GM19372 (cell line): ENCODE measurements around the gene ST3GAL2.
A peak's percentile ranks its signal among the peaks of the same experiment; 100 is the strongest.
"Not testable (repeated sequence)": the region's sequence is repeated elsewhere in the genome, so short reads cannot be mapped to it uniquely, and the experiment has no call there.

Source experiments
- ATAC-seq: cut with Tn5 transposase; IDR thresholded peaks from one replicate; pipeline ENCODE4 v1.9.1; 2021; ENCODE audit warnings: mild to moderate bottlenecking, low read depth, moderate library complexity; ENCODE audit not compliant: unreplicated experiment

ST3GAL2 gene

DNA sequence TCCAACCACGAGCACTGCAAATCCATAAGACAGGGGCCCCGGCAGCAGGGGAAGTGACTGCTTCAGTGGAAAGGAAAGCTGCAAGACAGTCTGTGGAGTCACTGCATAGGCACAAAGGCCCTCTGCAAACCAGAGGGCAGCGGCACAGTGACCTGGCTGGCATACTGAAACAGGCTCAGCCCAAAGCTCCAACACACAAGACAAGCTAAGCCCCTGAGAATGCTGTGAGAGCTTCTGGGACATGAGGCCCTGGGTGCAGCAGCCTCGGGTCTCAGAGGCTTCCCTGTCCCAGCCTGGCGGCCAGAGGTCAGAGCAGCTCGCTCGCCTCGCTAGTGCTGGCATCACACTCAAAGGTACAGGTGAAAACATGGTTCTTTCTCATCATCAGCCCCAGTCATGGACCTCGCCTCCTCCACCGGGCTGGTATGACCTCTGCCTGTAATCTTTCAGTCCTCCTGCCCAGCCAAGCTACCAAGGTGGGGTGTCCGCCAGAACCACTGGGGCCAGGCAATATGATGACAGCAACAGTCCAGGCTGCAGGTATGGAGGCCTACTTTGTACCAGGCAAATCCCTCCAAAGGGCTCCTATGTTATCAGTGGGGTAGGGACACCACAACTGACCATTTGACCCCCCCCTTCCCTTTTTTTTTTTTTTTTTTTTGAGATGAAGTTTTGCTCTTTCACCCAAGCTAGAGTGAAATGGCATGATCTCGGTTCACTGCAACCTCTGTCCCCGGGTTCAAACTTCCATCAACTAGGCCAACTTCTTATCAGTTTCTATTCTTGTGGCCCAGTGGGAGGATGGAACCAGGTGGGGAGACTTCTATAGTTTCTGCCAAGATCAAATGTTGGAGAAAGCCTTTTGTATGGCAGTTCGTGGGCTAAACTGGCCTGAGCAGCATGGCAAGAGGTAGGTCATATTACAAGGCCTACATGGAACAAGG lies 19.2 kb downstream of the ST3GAL2 start:
- no peak for ATAC-seq

- no peak for ATAC-seq
These were observed 19.9 kb downstream of the ST3GAL2 start for GRCh38 chr16:70418993-70419318.

- ATAC-seq: no peak
These were observed 20.5 kb downstream of the ST3GAL2 start for GRCh38 chr16:70418274-70418992.

- no peak for ATAC-seq
These were observed 21.2 kb downstream of the ST3GAL2 start for GRCh38 chr16:70417661-70418060.

DNA sequence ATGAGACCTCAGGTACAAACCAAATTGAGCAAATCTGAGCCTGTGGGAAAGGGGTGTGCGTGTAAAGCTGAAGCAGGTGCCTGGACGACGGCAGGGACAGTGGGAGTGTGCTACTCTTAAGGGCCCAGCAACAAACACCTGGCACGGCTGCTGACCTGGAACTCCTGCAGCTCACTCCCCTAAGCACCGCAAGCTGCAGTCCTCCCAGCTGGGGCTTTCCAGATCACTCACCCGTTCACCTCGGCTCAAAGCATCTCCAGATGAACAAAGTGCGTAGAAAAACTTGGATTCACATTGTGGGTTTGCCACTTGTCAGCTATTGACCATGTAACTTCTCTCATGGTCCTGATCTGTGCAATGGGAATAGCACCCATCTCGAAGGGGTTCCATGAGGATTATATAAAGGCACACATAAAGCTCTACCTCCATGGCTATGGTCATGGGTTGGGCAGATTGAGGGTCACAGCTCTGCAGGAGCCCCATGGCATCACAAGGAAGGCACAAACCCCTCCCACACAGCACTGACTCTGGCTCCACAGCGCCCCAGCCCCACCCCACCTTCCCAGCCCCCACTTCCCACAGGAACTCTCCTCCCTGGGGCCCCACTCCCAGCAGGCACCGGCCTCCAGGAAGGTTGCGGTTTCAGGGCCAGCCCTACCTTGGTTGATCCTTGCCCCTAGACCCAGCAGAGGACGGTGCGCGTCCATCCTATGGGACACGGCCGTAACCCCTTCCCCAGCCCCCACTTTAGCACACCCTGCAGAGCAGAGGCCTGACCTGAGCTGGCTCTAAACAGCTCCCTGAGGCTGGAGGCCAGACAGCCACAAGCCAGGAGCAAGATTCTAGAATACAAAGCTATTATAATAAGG lies 21.9 kb downstream of the ST3GAL2 start:
- peak; percentile 89 for ATAC-seq

- not testable (repeated sequence) for ATAC-seq
These were observed 25.3 kb downstream of the ST3GAL2 start for GRCh38 chr16:70413572-70413971.

- ATAC-seq: no peak
These were observed 26.5 kb downstream of the ST3GAL2 start for GRCh38 chr16:70412385-70412784.

GRCh38 chr16:70410734-70411133 lies 28.2 kb downstream of the ST3GAL2 start:
- ATAC-seq: no peak

DNA sequence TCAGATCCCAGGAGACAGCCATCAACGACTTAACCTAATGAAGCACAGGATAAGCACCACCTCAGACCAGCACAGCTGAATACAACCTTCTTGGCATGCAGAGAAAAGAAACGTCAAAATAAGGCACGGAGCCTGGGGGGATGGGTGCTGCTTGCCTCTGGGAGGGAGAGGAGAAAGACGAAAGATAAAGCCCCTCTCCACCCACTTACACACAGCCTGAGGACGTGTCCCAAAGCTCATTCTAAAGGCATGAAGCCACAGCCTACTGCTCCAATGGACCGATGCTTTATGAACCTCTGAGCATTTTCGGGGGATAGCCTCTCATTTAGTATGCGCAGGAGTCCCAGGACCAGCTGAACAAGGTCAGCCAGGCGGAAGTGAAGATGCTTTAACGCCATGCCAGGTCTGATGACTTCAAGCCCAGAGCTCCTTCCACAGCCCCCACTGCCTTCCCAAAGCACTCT lies 31.1 kb downstream of the ST3GAL2 start:
- no peak for ATAC-seq

DNA sequence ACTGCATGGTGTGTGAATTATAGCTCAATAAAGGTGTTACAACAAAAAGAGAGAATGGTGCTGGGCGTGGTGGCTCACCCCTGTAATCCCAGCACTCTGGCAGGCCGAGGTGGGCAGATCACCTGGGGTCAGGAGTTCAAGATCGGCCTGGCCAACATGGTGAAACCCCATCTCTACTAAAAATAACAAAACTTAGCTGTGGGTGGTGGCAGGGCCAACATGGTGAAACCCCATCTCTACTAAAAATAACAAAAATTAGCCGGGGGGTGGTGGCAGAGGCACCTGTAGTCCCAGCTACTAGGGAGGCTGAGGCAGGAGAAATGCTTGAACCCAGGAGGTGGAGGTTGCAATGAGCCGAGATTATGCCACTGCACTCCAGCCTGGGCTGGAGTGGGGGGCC lies 32.8 kb downstream of the ST3GAL2 start:
- not testable (repeated sequence) for ATAC-seq

DNA sequence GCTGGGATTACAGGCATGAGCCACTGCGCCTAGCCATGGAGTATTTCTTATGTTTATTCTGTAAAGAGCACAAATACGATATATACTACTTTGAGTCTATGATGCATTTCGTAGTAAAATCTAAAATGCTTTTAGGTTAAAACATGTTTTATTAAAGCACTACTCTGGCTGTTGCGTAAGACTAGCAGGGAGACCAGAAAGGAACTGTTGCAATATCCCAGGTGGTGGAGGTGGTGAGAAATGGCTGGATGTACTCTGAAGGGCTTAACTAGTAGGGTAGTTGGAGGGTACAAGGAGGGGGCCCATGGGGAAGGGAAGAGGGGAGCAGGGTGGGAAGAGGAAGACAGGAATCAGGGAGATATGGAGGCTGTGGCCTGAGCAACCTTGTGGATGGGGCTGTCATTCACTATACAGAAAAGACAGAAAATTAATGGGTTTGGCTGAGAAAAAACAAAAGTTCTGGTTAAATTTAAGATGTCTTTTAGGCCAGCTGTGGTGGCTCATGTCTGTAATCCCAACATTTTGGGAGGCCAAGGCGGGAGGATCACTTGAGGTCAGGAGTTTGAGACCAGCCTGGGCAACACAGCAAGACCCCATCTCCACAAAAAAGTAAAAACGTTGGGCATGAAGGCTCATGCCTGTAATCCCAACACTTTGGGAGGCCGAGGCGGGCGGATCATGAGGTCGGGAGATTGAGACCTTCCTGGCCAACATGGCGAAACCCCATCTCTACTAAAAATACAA lies 35.8 kb downstream of the ST3GAL2 start:
- ATAC-seq: no peak

- ATAC-seq: no peak
These were observed 38.9 kb downstream of the ST3GAL2 start for GRCh38 chr16:70399951-70400350.

DNA sequence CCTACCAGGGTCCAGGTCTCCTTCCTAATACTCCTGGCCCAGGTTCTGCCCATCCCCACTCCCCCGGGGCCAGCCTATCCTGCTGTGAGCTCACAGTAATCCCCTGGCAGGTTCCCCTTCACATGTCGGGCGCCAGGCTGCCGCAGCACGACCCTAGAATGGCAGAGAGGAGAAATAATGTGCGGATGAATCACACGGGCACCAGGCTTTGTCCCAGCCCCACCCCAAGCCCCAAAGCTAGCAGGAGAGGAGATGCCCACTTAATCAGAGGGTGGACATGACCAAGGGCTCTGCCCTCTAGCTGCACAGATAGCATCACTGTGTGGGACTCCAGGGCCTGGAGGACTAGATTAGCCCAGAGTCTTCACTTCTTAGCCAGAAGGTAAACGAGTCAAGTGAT lies 39.5 kb downstream of the ST3GAL2 start:
- ATAC-seq: no peak

GRCh38 chr16:70398177-70398743 lies 40.6 kb downstream of the ST3GAL2 start:
- no peak for ATAC-seq

DNA sequence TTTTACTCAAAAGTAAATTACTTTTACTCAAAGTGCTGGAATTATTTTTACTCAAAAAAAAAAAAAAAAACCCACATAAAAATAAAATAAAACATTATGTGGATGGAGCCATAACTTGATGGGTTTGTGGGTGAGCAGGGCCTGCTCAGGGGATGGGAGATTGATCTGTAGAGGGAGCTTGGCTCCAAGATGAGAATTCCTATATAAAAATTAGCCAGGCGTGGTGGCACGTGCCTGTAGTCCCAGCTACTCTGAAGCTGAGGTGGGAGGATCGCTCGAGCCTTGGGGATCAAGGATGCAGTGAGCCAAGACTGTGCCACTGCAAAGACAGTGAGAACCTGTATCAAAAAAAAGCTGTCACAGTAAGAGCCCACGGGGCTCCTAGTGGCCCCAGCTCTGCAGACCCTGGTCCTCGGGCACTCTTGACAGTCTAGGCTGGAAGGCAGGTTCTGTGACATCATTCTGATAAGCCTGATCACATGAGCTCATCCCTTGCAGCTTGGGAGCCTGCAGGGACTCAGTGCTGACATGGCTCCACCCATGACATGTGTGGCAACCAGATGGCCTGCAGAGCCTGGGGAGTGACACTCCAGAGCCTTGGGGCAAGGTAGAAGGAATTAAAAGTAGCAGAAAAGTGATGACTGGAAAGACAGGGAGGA lies 42.5 kb downstream of the ST3GAL2 start:
- no peak for ATAC-seq

- ATAC-seq: no peak
These were observed 43.5 kb downstream of the ST3GAL2 start for GRCh38 chr16:70395345-70395901.

DNA sequence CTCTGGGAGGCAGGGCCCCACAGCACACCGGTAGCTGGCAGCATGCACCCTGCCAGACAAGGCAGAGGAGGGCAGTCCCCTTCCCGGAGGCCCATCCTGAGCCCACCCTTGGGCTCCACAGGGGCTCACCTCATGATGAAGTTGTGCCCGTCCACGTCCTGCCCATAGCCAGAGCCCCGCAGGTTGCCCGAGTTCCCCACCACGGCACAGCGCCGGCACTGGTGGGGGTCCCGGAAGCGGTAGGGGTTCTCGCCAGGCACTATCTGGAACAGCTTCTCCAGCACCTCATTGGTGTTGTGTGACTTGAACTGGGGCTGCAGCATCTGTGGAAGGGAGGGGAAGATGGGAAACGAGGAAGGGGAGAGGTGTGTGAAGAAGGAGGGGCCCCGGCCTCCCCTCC lies 44.0 kb downstream of the ST3GAL2 start:
- ATAC-seq: no peak

DNA sequence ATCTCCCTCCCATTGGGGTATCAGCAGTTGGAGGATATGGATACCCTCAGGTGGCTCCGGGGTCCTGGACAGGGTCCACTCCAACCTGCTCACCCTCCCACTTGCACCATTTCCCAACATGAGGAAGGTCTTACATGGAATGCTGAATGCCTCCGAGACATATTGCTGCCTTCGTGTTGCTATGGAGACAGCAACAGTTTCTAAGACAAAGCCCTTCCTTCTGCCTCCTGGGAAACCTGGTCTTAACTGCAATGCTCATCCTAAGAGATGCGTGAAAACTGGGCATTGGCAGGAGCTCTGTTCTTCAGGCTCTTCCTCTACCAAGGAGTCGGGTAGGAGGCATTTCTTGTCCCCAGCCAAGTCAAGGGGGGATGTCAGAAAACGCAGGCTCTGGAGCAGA lies 45.2 kb downstream of the ST3GAL2 start:
- ATAC-seq: no peak

DNA sequence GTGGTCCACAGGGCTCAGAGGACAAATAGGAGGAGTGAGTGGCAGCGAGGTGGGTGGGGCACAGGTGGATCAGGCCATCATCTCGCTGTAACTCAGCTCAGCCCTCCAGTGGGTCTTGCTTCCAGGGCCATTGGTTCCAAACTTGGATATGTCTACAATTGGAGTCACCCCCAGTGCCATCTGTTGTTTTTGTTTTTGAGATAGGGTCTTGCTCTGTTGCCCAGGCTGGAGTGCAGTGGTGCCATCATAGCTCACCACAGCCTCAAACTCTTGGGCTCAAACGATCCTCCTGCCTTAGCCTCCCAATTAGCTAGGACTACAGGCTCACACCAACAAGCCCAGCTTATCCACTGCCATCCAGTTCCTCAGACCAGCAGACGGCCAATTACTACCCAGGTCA lies 46.3 kb downstream of the ST3GAL2 start:
- no peak for ATAC-seq
